ENCODE results near the gene TXNDC11. TPM values are rescaled to one million over a fixed set of nuclear protein-coding genes. Genes with fewer than 3 reads are reported as not detected.

Gene TXNDC11
- total and polyA plus RNA-seq, 4 donors = 18.1 to 34.3 (median 31.2) TPM

DNA sequence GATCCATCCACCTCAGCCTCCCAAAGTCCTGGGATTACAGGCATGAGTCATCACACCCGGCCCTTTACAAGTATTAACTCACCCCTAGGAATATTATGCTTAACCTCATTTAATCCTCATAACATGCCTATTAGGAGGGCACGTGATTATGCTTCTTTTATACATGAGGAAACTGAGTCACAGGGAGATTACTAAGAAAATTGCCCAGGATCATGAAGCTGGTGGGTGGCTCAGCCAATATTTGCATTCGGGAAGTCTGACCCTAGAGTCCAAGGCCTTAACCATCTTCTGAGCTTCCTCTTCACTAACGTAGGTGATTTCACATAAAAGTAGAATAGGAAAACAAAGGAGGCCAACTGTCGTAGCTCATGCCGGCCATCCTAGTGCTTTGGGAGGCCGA, 93.4 kb downstream of the TXNDC11 start:
- no peaks in the 10 kb centered on the region for H3K4me1 ChIP-seq (ENCODE audit: control insufficient read depth, insufficient read depth, low read length)
- no peak for DNase-seq (ENCODE audit: low read depth in 4 of 6, low spot score in 6 of 6)
- WGBS (ENCODE audit: insufficient coverage) = 72% methylated on average over 3 of the region's 7 CpGs
- no peaks in the 10 kb centered on the region for H3K36me3 ChIP-seq (ENCODE audit: control insufficient read depth, insufficient read depth, low read length)
- H3K27me3 ChIP-seq (ENCODE audit: control insufficient read depth, insufficient read depth, low read length) = no peaks in the 10 kb centered on the region
- H3K4me3 ChIP-seq (ENCODE audit: low read depth, low read length) = no peak overlapping the region
- no peaks in the 10 kb centered on the region for H3K9me3 ChIP-seq (ENCODE audit: control insufficient read depth, insufficient read depth, low read length)
- H3K27ac ChIP-seq (ENCODE audit: low read depth, low read length) = no peak overlapping the region

DNA sequence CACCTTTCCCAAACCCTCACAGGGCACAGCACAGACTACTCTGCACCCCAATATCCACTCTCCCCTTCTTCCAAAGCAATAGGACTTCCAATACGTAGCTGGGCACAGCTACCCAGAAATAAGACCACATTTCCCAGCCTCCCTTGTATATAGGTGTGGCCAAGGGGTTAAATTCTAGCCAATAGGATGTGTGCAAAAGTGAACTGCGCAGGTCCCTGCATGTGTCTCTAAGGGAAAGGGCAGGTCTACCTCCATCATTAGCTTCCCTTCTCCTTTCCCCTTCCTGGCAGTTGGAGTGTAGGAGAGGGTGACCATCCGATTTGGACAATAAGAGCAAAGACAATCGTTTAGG, 99.9 kb downstream of the TXNDC11 start:
- Histone ChIP-seq H3K27me3 (ENCODE audit: control insufficient read depth, insufficient read depth, low read length) (no peaks in the 10 kb centered on the region), H3K4me1 (ENCODE audit: control insufficient read depth, insufficient read depth, low read length) (peaks cover 20% of the 10 kb centered on the region), H3K4me3 (ENCODE audit: low read depth, low read length) (no peak overlapping the region), H3K9me3 (ENCODE audit: control insufficient read depth, insufficient read depth, low read length) (no peaks in the 10 kb centered on the region), H3K36me3 (ENCODE audit: control insufficient read depth, insufficient read depth, low read length) (no peaks in the 10 kb centered on the region), H3K27ac (ENCODE audit: low read depth, low read length) (no peak overlapping the region)
- peak in 1 of 6 donors; percentile 50 for DNase-seq (ENCODE audit: low read depth in 4 of 6, low spot score in 6 of 6)
- WGBS (ENCODE audit: insufficient coverage) = no CpG with 5 or more reads among the region's 4 CpGs

DNA sequence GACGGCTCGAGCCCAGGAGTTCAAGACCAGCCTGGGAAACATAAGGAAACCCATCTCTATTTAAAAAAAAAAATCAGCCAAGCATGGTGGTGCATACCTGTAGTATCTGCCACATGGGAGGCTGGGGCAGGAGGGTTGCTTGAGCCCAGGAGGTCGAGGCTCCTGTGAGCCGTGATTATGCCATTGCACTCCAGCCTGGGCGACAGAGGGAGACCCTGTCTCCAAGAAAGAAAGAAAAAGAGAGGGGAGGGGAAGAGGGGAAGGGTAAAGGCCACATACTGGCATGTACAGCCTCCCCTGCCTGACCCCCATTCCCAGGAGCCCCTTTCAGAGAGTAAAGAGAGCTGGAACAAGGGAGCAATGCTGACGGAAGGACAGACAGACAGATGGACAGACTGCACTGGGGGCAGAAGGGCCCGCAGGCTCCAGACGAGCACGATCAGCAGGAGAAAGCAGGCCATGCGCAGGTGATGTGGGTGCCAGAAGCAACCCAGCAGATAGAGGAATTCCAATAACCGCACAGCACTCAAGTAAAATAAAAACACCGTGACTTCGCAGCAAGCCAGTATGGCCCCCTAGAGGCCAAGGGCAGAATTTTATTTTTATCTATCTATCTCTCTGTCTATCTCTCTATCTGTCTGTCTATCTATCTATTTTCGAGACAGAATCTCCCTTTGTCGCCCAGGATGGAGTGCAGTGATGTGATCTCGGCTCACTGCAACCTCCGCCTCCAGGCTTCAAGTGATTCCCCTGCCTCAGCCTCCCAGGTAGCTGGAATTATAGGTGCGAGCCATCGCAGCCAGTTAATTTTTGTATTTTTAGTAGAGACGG, 101.5 kb downstream of the TXNDC11 start:
- Histone ChIP-seq H3K36me3 (ENCODE audit: control insufficient read depth, insufficient read depth, low read length) (no peaks in the 10 kb centered on the region), H3K27me3 (ENCODE audit: control insufficient read depth, insufficient read depth, low read length) (no peaks in the 10 kb centered on the region), H3K9me3 (ENCODE audit: control insufficient read depth, insufficient read depth, low read length) (no peaks in the 10 kb centered on the region), H3K4me1 (ENCODE audit: control insufficient read depth, insufficient read depth, low read length) (peaks cover 20% of the 10 kb centered on the region), H3K4me3 (ENCODE audit: low read depth, low read length) (no peak overlapping the region), H3K27ac (ENCODE audit: low read depth, low read length) (peak overlapping the region; percentile 78)
- peak in 2 of 6 donors; percentile 71 to 79 for DNase-seq (ENCODE audit: low read depth in 4 of 6, low spot score in 6 of 6)
- 36% methylated on average over 15 of the region's 20 CpGs for WGBS (ENCODE audit: insufficient coverage)

DNA sequence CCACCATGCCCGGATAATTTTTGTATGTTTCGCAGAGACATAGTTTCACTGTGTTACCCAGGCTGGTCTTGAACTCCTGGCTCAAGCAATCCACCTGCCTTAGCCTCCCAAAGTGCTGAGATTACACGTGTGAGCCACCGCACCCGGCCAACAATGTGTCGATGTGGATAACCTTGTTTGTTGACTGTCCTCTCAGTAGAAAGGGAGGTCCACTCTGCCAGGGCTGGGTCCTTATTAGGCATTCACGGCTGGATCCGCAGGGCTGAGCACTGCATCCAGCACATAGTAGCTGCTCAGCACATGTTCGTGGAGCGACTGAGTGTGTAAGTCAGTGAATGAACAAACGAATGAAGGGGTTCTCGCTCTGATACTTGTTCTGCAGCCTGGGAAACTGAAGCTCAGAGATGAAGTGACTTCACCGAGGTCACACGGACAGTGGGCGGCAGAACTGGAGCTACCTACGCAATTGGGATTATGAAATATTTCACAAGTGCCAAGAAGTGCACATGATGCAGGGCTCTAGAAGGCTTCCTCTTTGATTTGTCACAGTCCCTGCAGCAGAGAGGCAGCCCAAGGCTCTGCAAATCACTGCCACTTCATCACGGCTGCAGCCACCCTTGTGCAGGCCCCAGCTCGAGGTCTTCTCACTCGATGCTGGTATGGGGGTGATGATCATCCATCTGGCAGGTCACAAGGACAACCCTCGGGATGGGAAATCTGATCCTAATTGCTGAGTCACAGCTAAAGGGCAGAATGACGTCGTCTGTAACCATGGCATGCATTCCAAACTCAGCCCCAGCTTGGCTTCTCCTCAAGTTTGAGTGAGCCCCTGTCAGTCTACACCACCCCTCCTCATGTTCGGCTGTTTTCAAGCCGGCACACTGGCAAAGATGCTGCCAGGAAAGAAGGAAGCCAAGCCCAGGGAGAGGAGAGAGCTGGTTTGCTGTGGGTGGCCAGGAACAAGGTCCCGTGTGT, 102.4 kb downstream of the TXNDC11 start:
- Histone ChIP-seq H3K27ac (ENCODE audit: low read depth, low read length) (peak overlapping the region; percentile 78), H3K4me1 (ENCODE audit: control insufficient read depth, insufficient read depth, low read length) (peaks cover 20% of the 10 kb centered on the region), H3K27me3 (ENCODE audit: control insufficient read depth, insufficient read depth, low read length) (no peaks in the 10 kb centered on the region), H3K9me3 (ENCODE audit: control insufficient read depth, insufficient read depth, low read length) (no peaks in the 10 kb centered on the region), H3K36me3 (ENCODE audit: control insufficient read depth, insufficient read depth, low read length) (no peaks in the 10 kb centered on the region), H3K4me3 (ENCODE audit: low read depth, low read length) (no peak overlapping the region)
- WGBS (ENCODE audit: insufficient coverage) = 67% methylated on average over 20 of the region's 25 CpGs
- peak in 3 of 6 donors; percentile 21 to 88 (median 49) for DNase-seq (ENCODE audit: low read depth in 4 of 6, low spot score in 6 of 6)

GRCh38 chr16:11639008-11639562, 103.6 kb downstream of the TXNDC11 start:
- DNase-seq (ENCODE audit: low read depth in 4 of 6, low spot score in 6 of 6) = no peak
- Histone ChIP-seq H3K4me3 (ENCODE audit: low read depth, low read length) (no peak overlapping the region), H3K4me1 (ENCODE audit: control insufficient read depth, insufficient read depth, low read length) (peaks cover 20% of the 10 kb centered on the region), H3K9me3 (ENCODE audit: control insufficient read depth, insufficient read depth, low read length) (no peaks in the 10 kb centered on the region), H3K27ac (ENCODE audit: low read depth, low read length) (no peak overlapping the region), H3K36me3 (ENCODE audit: control insufficient read depth, insufficient read depth, low read length) (no peaks in the 10 kb centered on the region), H3K27me3 (ENCODE audit: control insufficient read depth, insufficient read depth, low read length) (no peaks in the 10 kb centered on the region)
- WGBS (ENCODE audit: insufficient coverage) = 31% methylated on average over 3 of the region's 4 CpGs

- 100% methylated on average over 1 of the region's 4 CpGs for WGBS (ENCODE audit: insufficient coverage)
- Histone ChIP-seq H3K4me1 (ENCODE audit: control insufficient read depth, insufficient read depth, low read length) (peaks cover 22% of the 10 kb centered on the region), H3K36me3 (ENCODE audit: control insufficient read depth, insufficient read depth, low read length) (no peaks in the 10 kb centered on the region), H3K4me3 (ENCODE audit: low read depth, low read length) (no peak overlapping the region), H3K27me3 (ENCODE audit: control insufficient read depth, insufficient read depth, low read length) (no peaks in the 10 kb centered on the region), H3K9me3 (ENCODE audit: control insufficient read depth, insufficient read depth, low read length) (no peaks in the 10 kb centered on the region), H3K27ac (ENCODE audit: low read depth, low read length) (no peak overlapping the region)
- no peak for DNase-seq (ENCODE audit: low read depth in 4 of 6, low spot score in 6 of 6)
Observed at GRCh38 chr16:11638140-11638539, 104.5 kb downstream of the TXNDC11 start.

- no peak overlapping the region for H3K27ac ChIP-seq (ENCODE audit: low read depth, low read length)
- peaks cover 30% of the 10 kb centered on the region for H3K4me1 ChIP-seq (ENCODE audit: control insufficient read depth, insufficient read depth, low read length)
- H3K9me3 ChIP-seq (ENCODE audit: control insufficient read depth, insufficient read depth, low read length) = no peaks in the 10 kb centered on the region
- no peak for DNase-seq (ENCODE audit: low read depth in 4 of 6, low spot score in 6 of 6)
- 86% methylated on average over 5 of the region's 5 CpGs for WGBS (ENCODE audit: insufficient coverage)
- H3K4me3 ChIP-seq (ENCODE audit: low read depth, low read length) = no peak overlapping the region
- H3K27me3 ChIP-seq (ENCODE audit: control insufficient read depth, insufficient read depth, low read length) = no peaks in the 10 kb centered on the region
- H3K36me3 ChIP-seq (ENCODE audit: control insufficient read depth, insufficient read depth, low read length) = no peaks in the 10 kb centered on the region
Observed at GRCh38 chr16:11637320-11637719, 105.3 kb downstream of the TXNDC11 start.

- peak in 1 of 6 donors; percentile 77 for DNase-seq (ENCODE audit: low read depth in 4 of 6, low spot score in 6 of 6)
- H3K27ac ChIP-seq (ENCODE audit: low read depth, low read length) = no peak overlapping the region
- peaks cover 34% of the 10 kb centered on the region for H3K4me1 ChIP-seq (ENCODE audit: control insufficient read depth, insufficient read depth, low read length)
- whole genome bisulfite sequencing (ENCODE audit: insufficient coverage) = 33% methylated on average over 14 of the region's 14 CpGs
- no peak overlapping the region for H3K4me3 ChIP-seq (ENCODE audit: low read depth, low read length)
- H3K27me3 ChIP-seq (ENCODE audit: control insufficient read depth, insufficient read depth, low read length) = no peaks in the 10 kb centered on the region
- no peaks in the 10 kb centered on the region for H3K9me3 ChIP-seq (ENCODE audit: control insufficient read depth, insufficient read depth, low read length)
- H3K36me3 ChIP-seq (ENCODE audit: control insufficient read depth, insufficient read depth, low read length) = no peaks in the 10 kb centered on the region
Observed at GRCh38 chr16:11636172-11636721, 106.4 kb downstream of the TXNDC11 start.

DNA sequence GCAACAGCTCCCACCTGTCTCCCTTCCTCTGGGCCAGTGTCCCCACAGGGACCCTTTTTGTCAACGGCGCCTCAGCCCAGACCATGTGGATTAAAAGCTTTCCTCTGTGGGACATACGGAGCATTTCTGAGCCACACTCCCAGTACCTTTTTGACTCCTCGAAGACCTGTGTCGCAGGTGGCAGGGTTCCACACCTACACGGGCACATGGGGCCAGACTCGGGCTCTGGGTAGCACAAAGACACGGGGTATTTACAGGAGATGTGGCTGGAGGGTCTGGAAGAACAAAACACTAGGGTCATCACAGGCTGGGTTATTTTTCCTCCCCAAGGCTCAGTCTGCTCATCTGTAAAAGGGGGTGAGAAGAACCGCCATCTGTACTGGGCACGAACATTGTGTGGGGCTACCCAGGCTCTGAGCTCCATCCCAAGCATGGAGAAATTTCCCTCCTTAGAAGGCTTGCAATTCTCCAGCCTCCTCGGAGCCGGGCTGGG, 106.9 kb downstream of the TXNDC11 start:
- no peaks in the 10 kb centered on the region for H3K36me3 ChIP-seq (ENCODE audit: control insufficient read depth, insufficient read depth, low read length)
- 79% methylated on average over 12 of the region's 12 CpGs for WGBS (ENCODE audit: insufficient coverage)
- no peaks in the 10 kb centered on the region for H3K9me3 ChIP-seq (ENCODE audit: control insufficient read depth, insufficient read depth, low read length)
- H3K4me1 ChIP-seq (ENCODE audit: control insufficient read depth, insufficient read depth, low read length) = peaks cover 34% of the 10 kb centered on the region
- H3K4me3 ChIP-seq (ENCODE audit: low read depth, low read length) = no peak overlapping the region
- H3K27me3 ChIP-seq (ENCODE audit: control insufficient read depth, insufficient read depth, low read length) = no peaks in the 10 kb centered on the region
- no peak for DNase-seq (ENCODE audit: low read depth in 4 of 6, low spot score in 6 of 6)
- no peak overlapping the region for H3K27ac ChIP-seq (ENCODE audit: low read depth, low read length)

Data from spinal cord (tissue), 10 donors.